CMK (cell line): ENCODE results near the gene RPS27L.

Experiments used
- DNase-seq: peaks from one replicate; pipeline ENCODE4 v3.0.0-alpha.2; 2010; ENCODE audit warnings: low read depth

RPS27L gene

GRCh38 chr15:63188247-63188925 is 31.1 kb upstream of the RPS27L start:
- no peak for DNase-seq

- DNase-seq, result no peak
These were observed 30.4 kb upstream of the RPS27L start for GRCh38 chr15:63187589-63188226.

- no peak for DNase-seq
These were observed 28.8 kb upstream of the RPS27L start for GRCh38 chr15:63186065-63186464.

DNA sequence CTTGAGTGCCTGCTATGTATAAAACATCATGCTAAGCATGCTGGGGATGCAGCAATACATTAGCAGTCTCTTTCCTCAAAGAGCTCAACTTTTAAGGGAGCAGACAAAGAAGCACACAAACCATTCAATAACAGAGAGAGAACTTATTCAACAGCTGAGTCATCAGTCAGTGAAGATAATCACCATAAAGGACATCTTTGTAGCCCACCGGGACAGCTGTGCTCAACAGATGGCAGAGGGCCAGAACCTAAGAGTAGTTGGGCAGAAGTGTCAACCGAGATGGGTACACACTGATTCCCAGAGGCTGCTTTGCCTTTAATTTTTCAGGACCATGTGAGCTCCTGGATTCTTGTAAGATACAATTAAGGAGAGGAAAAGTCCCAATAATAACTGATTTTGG is 27.9 kb upstream of the RPS27L start:
- no peak for DNase-seq

- DNase-seq, result no peak
These were observed 24.4 kb upstream of the RPS27L start for GRCh38 chr15:63181648-63182047.

DNA sequence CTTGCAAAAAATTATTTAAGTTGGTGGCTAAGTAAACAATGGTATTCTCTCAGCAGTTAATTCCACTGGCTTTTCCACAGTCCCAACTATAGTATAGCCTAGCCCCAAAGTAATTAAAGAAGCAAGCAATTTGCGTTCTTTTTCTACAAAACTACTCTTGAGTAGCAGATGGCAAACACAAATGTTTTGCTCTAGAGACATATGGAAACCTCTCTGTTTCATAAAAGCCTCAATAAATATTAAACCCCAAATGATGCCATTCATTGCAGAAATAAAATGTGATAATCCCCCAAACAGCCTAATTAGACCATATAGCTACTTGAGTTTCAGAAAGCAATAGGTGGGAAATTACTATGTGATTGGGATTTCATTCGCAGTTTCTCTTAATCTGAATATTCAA is 23.5 kb upstream of the RPS27L start:
- no peak for DNase-seq

DNA sequence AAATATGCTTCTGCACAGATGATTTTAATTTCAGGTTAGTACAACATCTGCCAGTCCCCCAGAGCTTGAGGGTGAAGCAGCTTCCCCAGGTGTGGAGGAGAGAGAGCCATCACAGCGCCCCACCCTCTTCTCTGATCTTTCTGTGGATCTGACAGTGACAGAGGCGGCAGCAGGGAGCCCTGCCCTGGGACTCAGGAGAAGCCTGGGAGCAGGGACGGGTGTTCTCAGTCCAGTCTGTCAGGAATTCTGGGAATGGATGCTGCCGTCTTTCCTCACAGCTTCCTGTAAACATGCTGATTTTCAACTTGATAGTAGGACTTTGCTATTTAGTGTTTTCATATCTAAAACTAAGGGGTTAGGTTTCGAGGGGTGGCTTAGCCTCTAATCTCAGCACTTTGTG is 20.8 kb upstream of the RPS27L start:
- DNase-seq, result no peak

DNA sequence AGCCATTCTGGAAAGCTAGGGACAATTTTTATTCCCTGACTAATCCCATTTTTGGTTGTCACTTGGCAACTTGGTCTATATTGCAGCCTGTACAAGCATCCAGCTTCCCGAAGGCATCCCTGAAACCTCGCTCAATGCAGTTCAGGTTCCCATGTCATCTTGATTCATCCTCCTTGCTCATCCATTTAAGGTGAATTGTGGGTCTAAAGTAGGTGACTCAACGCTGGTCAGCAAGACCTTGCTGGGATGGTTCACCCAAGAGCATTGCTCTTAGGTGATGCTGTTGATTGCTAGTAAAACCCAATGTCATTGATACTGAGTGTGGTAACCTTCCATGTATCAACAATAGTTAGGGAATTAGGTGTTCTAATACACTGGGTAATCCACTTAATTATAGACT is 19.0 kb upstream of the RPS27L start:
- no peak for DNase-seq

- no peak for DNase-seq
These were observed 15.7 kb upstream of the RPS27L start for GRCh38 chr15:63172851-63173451.

GRCh38 chr15:63172376-63172775 is 15.1 kb upstream of the RPS27L start:
- no peak for DNase-seq

- no peak for DNase-seq
These were observed 12.5 kb upstream of the RPS27L start for GRCh38 chr15:63169788-63170187.

DNA sequence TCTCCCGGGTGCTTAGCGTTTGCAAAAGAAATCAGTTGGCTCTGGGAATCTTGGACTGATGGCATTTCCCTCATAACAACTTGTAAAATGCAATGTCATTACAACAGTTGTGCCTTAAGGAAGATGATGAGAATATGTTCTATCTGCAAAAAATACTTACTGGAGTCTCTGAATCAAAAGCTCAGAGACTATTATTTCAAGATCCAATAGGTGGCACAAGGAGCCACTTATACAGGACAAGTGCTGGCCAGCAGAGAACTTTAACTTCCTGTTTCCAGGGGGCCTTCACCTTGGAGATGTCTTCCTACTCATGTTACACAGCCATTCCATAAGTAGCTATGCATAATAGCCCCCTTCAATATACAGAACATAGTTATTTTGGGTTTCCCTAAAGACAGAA is 8.9 kb upstream of the RPS27L start:
- DNase-seq, result no peak

DNA sequence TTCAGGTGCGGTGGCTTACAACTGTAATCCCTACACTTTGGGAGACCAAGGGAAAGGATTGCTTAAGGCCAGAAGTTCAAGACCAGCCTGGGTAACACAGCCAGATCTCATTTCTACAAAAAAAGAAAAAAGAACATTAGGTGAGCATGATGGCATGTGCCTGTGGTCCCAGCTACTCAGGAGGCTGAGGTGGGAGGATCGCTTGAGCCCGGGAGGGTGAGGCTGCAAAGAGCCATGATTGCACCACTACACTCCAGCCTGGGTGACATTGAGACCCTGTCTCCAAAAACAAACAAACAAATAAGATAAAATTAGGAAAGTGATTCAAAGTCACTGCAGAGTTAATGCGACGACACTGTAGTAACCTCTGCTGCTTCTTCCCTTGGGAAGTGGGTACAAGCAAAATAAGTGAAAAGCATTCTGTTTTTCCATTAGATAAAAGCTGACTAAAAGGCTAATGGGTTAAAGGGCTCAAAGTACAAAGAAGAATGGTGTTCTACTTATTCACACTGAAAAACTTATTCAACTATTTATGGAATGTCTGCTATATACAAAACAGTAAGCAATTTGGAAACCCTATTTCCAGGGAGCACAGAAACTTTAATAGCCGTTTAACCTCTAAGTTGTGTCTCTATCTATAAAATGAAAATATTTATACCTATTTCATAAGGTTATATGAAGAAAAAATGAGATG is 8.0 kb upstream of the RPS27L start:
- DNase-seq, result no peak

DNA sequence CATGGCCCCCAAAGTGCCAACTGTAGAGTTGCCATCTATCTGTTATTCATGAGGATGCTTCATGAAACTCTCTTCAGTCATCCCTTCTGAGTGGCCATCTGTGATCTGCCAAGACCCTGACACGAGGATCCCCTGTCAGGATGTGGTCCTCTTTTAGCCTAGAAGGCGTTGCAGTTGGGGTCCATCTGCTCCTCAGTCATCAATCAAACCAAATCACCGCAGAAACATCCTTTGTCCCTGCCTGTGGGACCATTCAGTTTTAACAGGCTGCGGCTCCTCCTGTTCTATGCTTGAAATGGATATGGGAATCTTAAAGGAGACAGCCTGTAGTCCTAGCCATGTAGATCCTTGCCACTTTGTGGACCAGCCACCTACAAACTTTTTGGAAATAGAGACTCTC is 5.9 kb upstream of the RPS27L start:
- no peak for DNase-seq

DNA sequence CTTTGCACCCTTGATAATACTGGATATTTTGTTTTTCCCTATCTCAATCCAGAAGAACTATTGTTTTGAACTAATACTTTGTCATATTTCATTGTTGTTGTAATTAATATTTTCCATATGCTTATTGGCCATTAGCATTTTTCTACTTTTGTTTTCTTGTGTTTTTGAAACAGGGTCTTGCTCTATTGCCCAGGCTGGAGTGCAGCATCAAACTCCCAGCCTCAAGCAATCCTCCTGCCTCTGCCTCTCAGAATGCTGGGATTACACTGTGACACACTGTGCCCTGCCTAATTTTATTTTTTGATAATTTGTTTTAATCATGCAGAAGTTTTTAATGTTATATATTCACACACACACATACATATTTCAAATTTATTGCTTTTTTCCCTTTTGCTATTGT is 3.4 kb upstream of the RPS27L start:
- no peak for DNase-seq

DNA sequence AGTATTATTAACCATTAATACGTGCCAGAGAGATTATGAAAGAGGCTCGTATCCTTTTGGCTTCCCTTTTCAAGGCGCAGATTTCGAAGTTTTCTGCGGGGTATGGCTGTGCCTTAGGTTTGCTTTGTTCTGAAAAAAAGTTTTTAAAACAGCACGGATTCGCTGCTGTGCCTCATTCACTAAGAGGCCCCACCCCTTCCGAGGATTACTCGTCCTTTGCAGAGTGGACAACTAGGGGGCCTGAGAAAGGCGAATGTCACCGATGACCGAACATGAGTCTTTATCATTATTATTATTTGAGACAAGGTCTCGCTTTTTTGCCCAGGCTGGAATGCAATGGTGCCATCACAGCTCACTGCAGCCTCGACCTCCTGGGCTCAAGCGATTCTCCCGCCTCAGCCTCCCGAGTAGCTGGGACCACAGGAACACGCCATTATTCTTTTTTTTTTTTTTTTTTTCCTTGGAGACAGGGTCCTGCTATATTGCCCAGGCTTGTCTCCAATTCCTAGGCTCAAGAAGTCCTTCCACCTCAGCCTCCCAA is 684 bp upstream of the RPS27L start:
- no peak for DNase-seq

DNA sequence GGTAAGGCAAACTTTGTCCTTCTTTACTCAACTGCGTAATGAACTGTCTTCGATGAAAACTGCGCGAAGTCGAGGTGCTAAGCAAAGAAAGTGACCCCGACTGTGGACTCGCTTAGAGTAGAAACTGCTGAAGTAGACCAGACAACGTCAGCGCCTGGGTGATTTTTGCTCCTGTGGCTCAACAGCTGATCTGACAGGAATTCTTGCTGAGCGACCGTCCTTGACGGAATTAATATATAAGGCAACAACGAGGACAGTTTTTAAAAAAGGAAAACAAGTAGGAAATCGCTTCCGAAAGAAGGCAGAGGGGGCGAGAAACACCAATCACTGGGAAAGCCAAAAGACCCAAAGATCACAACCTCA is 541 bp downstream of the RPS27L start:
- no peak for DNase-seq

DNA sequence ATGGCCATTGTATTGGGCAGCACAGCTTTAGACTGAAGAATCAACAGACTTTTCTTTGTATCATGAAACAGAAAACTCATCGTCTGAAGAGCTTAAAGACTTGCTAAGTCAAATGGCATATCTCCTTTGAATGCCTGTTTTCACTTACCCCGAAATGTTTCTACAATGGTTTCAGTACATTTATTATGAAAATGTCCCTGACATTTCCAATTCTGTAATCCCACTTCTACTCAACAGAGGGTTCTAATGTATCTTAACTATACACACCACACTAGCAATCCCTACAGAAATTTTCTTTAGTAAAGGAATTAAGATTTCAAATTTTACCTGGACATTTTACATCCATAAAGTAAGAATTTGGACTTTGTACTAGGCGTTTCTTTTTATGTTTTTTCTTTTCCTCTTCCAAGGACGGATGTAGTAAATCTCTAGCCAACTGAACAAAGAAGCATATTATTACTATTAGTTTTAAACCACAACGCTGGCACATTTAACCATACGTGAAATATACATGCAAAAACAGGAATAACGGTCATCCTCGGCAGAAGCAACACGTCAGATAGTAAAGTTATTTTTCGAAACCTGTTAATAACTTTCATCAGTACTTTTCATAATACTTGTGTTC is 1.1 kb downstream of the RPS27L start:
- no peak for DNase-seq

DNA sequence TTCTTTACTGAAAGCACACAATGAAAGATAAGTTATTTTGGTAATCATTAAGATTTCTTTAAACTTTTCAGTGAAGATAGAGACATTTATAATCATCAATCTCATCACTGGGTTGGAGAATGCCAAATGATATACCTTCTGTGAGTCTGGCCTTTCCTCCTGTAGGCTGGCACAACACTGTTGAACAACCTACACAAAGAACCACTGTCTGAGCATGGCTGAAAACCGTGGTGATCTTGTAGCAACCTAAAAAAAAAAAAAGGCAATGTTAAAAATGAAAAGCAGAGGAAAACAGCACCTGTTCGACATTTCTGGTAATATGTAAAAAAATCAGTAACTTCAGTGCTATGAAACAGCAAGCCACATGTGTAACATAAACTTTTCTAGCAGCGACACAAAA is 1.8 kb downstream of the RPS27L start:
- DNase-seq, result no peak

DNA sequence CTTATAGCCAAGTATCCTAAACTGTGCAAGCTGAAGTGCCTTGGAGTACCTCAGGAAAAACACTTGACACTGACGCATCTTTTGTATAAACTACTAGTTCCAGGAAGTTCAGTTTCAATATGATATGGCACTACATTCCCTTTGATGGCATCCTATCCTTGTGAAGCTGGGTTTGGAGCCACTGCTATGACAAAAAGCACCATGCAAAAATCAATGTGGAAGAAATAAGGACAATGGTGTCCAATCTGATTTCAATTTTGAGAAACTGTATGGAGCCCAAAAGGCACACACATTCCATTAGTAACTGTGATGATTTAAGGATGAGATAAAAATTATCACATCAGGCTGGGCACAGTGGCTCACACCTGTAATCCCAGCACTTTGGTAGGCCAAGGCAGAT is 5.6 kb downstream of the RPS27L start:
- no peak for DNase-seq

GRCh38 chr15:63146684-63147083 is 10.6 kb downstream of the RPS27L start:
- no peak for DNase-seq

DNA sequence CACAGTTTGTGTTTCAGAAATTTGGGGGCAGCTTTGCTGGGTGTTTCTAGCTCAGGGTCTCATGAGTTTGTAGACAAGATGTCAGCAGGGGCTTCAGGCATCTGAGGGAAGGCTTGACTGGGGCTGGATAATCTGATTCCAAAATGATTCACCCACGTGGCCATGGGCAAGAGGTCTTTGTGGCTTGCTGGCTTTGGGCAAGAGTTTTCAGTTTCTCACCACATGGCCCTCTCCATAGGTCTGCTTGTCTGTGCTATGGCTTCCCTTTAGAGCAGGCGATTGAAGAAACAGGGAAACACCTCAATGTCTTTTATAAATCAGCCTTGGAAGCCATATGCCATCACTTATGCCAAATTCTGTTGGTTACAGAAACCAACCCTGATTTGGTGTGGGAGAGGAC is 11.9 kb downstream of the RPS27L start:
- no peak for DNase-seq

- DNase-seq, result no peak
These were observed 16.3 kb downstream of the RPS27L start for GRCh38 chr15:63140936-63141335.
